ENCODE data around the gene YOD1.

DNA sequence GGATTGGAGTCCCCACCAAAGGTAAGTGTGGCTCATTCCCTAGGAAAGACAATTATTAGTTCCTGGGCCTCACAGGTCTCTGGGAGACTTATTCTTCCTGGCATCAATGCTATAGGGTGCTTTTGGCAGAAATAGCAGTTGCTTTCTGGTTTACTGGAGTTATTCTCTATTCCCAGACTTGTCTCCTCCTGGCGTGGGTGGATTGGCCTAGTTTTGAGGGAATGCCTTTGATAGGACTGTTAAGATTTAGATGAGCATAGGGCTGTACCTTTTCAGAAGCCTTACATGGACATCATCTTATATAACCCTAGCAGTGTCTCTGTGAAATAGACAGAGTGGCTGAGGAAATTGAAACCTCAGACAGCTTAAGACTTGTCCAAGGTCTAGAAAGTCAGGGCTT, 11.1 kb upstream of the YOD1 start:
- TF ChIP-seq POLR2AphosphoS5 (IDR thresholded peaks at IDR 0.05; ENCODE audit: insufficient read depth, low read depth, low read length) (no peak), POLR2A (IDR thresholded peaks at IDR 0.05; ENCODE audit: low read depth, low read length) (no peak), EZH2 (IDR thresholded peaks at IDR 0.05; ENCODE audit: borderline replicate concordance, low read depth, low read length, severe bottlenecking) (no peak), GATA2 (IDR thresholded peaks at IDR 0.05; ENCODE audit: insufficient read depth, insufficient read length, low read depth, low read length) (no peak), JUN (IDR thresholded peaks at IDR 0.05; ENCODE audit: borderline replicate concordance, insufficient read depth, insufficient read length, low read depth) (no peak), MYC (IDR thresholded peaks at IDR 0.05; ENCODE audit: low read depth, low read length) (no peak)
- TF ChIP-seq, protein P1, sequence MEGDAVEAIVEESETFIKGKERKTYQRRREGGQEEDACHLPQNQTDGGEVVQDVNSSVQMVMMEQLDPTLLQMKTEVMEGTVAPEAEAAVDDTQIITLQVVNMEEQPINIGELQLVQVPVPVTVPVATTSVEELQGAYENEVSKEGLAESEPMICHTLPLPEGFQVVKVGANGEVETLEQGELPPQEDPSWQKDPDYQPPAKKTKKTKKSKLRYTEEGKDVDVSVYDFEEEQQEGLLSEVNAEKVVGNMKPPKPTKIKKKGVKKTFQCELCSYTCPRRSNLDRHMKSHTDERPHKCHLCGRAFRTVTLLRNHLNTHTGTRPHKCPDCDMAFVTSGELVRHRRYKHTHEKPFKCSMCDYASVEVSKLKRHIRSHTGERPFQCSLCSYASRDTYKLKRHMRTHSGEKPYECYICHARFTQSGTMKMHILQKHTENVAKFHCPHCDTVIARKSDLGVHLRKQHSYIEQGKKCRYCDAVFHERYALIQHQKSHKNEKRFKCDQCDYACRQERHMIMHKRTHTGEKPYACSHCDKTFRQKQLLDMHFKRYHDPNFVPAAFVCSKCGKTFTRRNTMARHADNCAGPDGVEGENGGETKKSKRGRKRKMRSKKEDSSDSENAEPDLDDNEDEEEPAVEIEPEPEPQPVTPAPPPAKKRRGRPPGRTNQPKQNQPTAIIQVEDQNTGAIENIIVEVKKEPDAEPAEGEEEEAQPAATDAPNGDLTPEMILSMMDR (IDR thresholded peaks at IDR 0.05; ENCODE audit: extremely low read depth in 1 of 2, insufficient read depth in 1 of 2, low read depth in 1 of 2, low read length in 2 of 2): no peak
- TF ChIP-seq, protein P2, sequence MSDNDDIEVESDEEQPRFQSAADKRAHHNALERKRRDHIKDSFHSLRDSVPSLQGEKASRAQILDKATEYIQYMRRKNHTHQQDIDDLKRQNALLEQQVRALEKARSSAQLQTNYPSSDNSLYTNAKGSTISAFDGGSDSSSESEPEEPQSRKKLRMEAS (IDR thresholded peaks at IDR 0.05; ENCODE audit: insufficient read depth, insufficient read length): no peak
